ENCODE data around the gene SH3BP4.
"Not testable (repeated sequence)": the region's sequence is repeated elsewhere in the genome, so short reads cannot be mapped to it uniquely, and the experiment has no call there.

SH3BP4 gene

DNA sequence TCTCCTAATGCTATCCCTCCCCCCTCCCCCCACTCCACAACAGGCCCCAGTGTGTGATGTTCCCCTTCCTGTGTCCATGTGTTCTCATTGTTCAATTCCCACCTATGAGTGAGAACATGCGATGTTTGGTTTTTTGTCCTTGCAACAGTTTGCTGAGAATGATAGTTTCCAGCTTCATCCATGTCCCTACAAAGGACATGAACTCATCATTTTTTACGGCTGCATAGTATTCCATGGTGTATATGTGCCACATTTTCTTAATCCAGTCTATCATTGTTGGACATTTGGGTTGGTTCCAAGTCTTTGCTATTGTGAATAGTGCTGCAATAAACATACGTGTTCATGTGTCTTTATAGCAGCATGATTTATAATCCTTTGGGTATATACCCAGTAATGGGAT lies 105.8 kb downstream of the SH3BP4 start:
- DNase-seq, H3K36me3 Mint-ChIP-seq, CTCF ChIA-PET, H3K4me3 Mint-ChIP-seq, H3K4me1 Mint-ChIP-seq, H3K27me3 Mint-ChIP-seq, H3K9me3 Mint-ChIP-seq, H3K27ac Mint-ChIP-seq: not testable (repeated sequence)

- no peak for DNase-seq
- Mint-ChIP-seq H3K27ac (no peak overlapping the region), H3K9me3 (no peaks in the 10 kb centered on the region), H3K36me3 (no peaks in the 10 kb centered on the region), H3K4me3 (no peak overlapping the region), H3K27me3 (no peaks in the 10 kb centered on the region), H3K4me1 (no peaks in the 10 kb centered on the region)
- CTCF ChIA-PET, result no interaction called here
Measured at GRCh38 chr2:235059161-235059560, 107.3 kb downstream of the SH3BP4 start.

- Mint-ChIP-seq H3K27ac (no peak overlapping the region), H3K36me3 (no peaks in the 10 kb centered on the region), H3K9me3 (no peaks in the 10 kb centered on the region), H3K4me1 (no peaks in the 10 kb centered on the region), H3K27me3 (peaks cover 1% of the 10 kb centered on the region), H3K4me3 (no peak overlapping the region)
- CTCF ChIA-PET, result no interaction called here
- DNase-seq, result no peak
Measured at GRCh38 chr2:235061656-235062055, 109.8 kb downstream of the SH3BP4 start.

DNA sequence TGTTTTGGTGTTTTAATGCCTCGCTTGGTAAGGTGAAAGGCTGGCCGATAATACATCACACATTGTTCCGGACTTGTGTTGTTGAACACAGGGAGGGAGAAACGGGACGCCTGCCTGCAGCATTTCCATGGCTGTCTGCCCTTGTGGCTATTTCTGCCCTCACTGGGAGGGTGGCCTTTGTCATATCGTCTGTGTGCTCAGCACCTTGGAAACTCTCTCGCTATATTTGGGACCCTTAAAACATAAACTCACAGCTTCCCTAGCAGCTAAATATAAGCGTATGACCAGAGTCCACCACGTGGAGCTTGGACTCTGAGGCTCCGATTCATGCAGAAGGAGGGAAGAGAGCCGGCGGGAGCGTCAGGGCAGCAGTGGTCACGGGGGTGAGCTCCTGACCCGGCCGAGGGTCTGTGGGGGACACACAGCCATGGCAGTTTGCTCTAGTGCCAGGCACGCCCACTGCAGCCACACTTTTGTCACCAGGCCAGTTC lies 111.7 kb downstream of the SH3BP4 start:
- no peak for DNase-seq
- no peaks in the 10 kb centered on the region for H3K9me3 Mint-ChIP-seq
- H3K27me3 Mint-ChIP-seq, result peaks cover 3% of the 10 kb centered on the region
- H3K36me3 Mint-ChIP-seq, result no peaks in the 10 kb centered on the region
- H3K4me1 Mint-ChIP-seq, result no peaks in the 10 kb centered on the region
- no peak overlapping the region for H3K27ac Mint-ChIP-seq
- CTCF ChIA-PET, result no interaction called here
- no peak overlapping the region for H3K4me3 Mint-ChIP-seq

GRCh38 chr2:235064976-235065375 lies 113.2 kb downstream of the SH3BP4 start:
- CTCF ChIA-PET, result interaction anchor here (0.6 kb wide), 1 partner anchor 44 kb away, joined by 3 read pairs; no protein-coding TSS in a partner anchor
- no peaks in the 10 kb centered on the region for H3K9me3 Mint-ChIP-seq

GRCh38 chr2:235066490-235066889 lies 114.7 kb downstream of the SH3BP4 start:
- Mint-ChIP-seq H3K9me3 (no peaks in the 10 kb centered on the region), H3K4me3 (no peak overlapping the region), H3K36me3 (no peaks in the 10 kb centered on the region), H3K27ac (no peak overlapping the region), H3K4me1 (no peaks in the 10 kb centered on the region), H3K27me3 (peaks cover 7% of the 10 kb centered on the region)
- CTCF ChIA-PET, result no interaction called here
- no peak for DNase-seq

More at GRCh38 chr2:235064976-235065375, 113.2 kb downstream of the SH3BP4 start:
- Mint-ChIP-seq H3K27me3 (peaks cover 4% of the 10 kb centered on the region), H3K36me3 (no peaks in the 10 kb centered on the region), H3K4me3 (no peak overlapping the region), H3K4me1 (no peaks in the 10 kb centered on the region), H3K27ac (no peak overlapping the region)
- no peak for DNase-seq

DNA sequence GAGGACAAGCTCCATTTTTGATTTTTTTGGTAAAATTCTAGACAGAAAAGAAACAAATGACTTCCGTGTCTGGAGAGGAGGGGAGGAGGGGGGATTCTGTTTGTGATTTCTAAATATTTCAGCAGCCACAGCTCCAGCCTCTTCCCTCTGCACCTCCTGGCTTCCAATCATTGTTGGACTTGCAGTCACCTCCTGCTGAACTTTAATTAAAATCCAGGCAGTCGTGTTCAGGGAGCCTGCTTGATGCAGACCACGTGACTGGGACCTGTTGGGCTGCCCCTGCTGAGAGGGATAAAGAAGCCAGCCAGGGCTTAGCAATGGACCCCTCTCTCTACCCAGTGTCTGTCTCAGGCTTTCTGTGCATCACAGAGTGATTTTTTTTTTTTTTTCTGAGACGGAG lies 115.1 kb downstream of the SH3BP4 start:
- H3K4me1 Mint-ChIP-seq, result no peaks in the 10 kb centered on the region

DNA sequence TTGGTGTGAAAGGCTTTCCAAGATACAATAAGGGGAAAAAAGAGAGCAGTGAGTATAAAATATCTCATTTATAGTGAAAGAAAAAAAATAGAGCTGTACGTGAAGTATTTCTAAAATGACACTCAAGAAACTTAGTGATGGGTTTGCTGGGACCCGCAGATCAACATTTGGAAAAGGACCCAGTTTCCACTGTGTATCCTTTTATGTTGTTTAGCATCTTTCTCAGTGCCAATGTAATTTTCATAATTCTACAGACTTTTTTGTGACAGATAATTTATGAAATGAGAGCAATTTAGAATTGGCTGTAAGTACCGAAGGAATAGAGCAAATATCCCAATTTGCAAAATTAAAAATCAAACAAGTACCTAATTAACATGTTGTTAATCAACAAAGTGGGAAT lies 116.9 kb downstream of the SH3BP4 start:
- H3K27me3 Mint-ChIP-seq, result peaks cover 7% of the 10 kb centered on the region
- CTCF ChIA-PET, result no interaction called here

More for the DNA sequence above, 115.1 kb downstream of the SH3BP4 start:
- H3K27ac Mint-ChIP-seq, result no peak overlapping the region
- H3K4me3 Mint-ChIP-seq, result no peak overlapping the region
- H3K27me3 Mint-ChIP-seq, result peaks cover 7% of the 10 kb centered on the region
- no peak for DNase-seq
- H3K36me3 Mint-ChIP-seq, result no peaks in the 10 kb centered on the region
- H3K9me3 Mint-ChIP-seq, result no peaks in the 10 kb centered on the region
- CTCF ChIA-PET, result no interaction called here

DNA sequence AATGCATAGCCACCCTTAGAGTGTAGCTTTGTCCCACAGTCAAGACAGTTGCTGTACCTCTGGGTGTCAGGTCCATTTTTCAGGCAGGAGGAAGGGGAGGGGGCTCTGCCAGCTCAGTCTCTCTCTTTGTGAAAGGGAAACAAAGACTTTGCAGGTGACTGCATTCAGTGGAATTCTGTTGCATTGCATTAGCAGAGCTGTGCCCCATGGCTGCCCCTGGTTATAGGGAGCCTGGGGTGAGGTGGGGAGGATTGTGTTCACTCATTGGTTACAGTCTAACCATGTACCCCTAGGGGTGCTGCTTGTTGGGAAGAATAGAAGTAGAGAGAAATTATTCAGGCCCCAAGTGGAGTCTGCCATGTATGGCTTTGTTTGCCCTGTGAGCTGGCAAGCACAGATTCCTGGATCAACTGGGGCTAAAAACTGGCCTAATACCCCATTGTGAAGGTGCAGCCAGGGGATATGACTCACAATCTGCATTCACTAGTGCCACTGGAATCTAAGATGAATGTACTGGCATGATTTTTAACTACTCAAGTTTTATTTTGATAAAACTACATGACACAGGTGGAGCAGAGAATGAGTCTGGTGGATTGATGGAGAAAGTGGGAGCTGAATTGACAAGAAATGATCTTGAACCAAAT lies 118.4 kb downstream of the SH3BP4 start:
- Mint-ChIP-seq H3K4me1 (no peaks in the 10 kb centered on the region), H3K4me3 (no peak overlapping the region), H3K27ac (no peak overlapping the region), H3K9me3 (no peaks in the 10 kb centered on the region), H3K36me3 (no peaks in the 10 kb centered on the region), H3K27me3 (peaks cover 7% of the 10 kb centered on the region)
- CTCF ChIA-PET, result no interaction called here
- DNase-seq, result no peak

More for the DNA sequence above, 116.9 kb downstream of the SH3BP4 start:
- no peak for DNase-seq
- Mint-ChIP-seq H3K9me3 (no peaks in the 10 kb centered on the region), H3K36me3 (no peaks in the 10 kb centered on the region), H3K27ac (no peak overlapping the region), H3K4me3 (no peak overlapping the region), H3K4me1 (no peaks in the 10 kb centered on the region)

DNA sequence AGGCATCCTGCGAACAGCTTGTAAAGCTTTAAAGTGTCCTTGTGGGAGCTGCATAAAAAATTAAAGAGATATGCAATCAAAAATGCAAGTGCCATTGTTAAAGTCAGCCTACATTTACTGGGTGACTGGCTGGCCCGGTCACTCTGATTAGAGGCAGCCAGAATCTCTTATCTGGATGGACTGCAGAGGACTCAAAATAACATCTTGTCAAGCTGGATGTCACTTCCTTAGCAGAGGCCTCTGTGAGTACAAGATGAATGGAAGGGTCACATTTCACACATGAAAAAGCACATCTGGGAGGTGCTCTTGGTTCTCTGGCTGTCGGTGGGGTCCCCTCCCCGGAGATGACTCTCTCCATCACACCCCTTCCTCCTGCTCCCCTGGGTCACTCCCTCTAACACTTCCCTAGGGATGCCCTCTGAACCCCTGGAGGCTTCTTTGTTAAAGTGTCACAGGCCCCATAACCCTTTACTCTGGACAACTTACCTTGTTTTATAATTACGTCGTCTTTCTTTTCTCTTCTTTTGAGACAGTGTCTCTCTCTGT lies 122.1 kb downstream of the SH3BP4 start:
- Mint-ChIP-seq H3K4me3 (no peak overlapping the region), H3K27me3 (peaks cover 4% of the 10 kb centered on the region), H3K27ac (no peak overlapping the region), H3K9me3 (no peaks in the 10 kb centered on the region), H3K4me1 (no peaks in the 10 kb centered on the region), H3K36me3 (no peaks in the 10 kb centered on the region)
- CTCF ChIA-PET, result no interaction called here
- DNase-seq, result no peak

- Mint-ChIP-seq H3K27me3 (no peaks in the 10 kb centered on the region), H3K4me3 (no peak overlapping the region), H3K4me1 (no peaks in the 10 kb centered on the region), H3K36me3 (no peaks in the 10 kb centered on the region), H3K9me3 (no peaks in the 10 kb centered on the region), H3K27ac (no peak overlapping the region)
- CTCF ChIA-PET, result no interaction called here
- DNase-seq, result no peak
Measured at GRCh38 chr2:235077046-235077445, 125.2 kb downstream of the SH3BP4 start.

DNA sequence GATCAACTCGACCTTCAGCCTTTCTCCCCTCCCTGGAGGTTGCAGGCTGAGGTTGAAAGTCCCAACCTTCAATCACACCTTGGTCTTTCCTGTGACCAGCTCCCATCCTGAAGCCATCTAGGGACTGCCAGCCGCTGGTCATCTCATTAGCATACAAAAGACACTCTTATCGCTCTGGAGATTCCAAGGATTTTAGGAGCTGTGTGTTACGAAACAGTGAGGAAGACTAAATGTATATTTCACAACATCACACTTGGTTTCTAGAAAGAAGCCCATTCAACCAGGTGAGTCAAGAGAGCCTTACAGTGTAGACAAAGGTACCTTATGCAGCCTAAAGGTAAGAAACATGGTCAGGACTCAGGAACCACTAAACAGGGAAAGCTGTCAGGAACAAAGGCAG lies 126.4 kb downstream of the SH3BP4 start:
- Mint-ChIP-seq H3K36me3 (no peaks in the 10 kb centered on the region), H3K27ac (no peak overlapping the region), H3K9me3 (no peaks in the 10 kb centered on the region), H3K27me3 (no peaks in the 10 kb centered on the region), H3K4me3 (no peak overlapping the region), H3K4me1 (no peaks in the 10 kb centered on the region)
- CTCF ChIA-PET, result no interaction called here
- DNase-seq, result no peak

DNA sequence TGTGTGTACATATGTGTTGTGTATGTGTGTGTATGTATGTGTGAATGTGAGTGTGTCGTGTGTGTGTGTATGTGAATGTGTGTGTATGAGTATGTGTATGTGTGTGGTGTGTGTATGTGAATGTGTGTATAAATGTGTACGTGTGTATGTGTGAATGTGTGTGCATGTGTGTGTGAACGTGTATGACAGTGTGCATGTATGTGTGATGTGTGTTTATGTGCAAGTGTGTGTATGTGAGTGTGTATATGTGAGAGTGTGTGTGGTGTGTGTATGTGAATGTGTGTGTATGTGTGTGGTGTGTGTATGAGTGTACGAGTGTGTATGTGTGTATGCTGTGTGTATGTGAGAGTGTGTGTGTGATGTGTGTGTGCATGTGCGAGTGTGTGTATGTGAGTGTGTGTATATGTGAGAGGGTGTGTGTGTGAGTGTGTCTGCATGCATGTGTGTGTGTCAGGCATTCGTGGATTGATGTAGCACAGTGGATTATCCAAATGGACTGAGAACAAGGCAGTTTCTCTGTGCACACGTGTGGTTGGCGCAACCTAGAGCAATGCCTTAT lies 127.2 kb downstream of the SH3BP4 start:
- no peak overlapping the region for H3K27ac Mint-ChIP-seq
- H3K4me3 Mint-ChIP-seq, result no peak overlapping the region
- no peaks in the 10 kb centered on the region for H3K27me3 Mint-ChIP-seq
- H3K9me3 Mint-ChIP-seq, result no peaks in the 10 kb centered on the region
- no peaks in the 10 kb centered on the region for H3K36me3 Mint-ChIP-seq
- CTCF ChIA-PET, result no interaction called here
- no peaks in the 10 kb centered on the region for H3K4me1 Mint-ChIP-seq
- DNase-seq, result no peak

- CTCF ChIA-PET, result no interaction called here
- H3K4me3 Mint-ChIP-seq, result no peak overlapping the region
- H3K27me3 Mint-ChIP-seq, result no peaks in the 10 kb centered on the region
- H3K36me3 Mint-ChIP-seq, result no peaks in the 10 kb centered on the region
- no peaks in the 10 kb centered on the region for H3K4me1 Mint-ChIP-seq
- H3K9me3 Mint-ChIP-seq, result no peaks in the 10 kb centered on the region
- H3K27ac Mint-ChIP-seq, result no peak overlapping the region
- DNase-seq, result no peak
Measured at GRCh38 chr2:235080101-235080500, 128.3 kb downstream of the SH3BP4 start.

GRCh38 chr2:235082578-235083338 lies 130.9 kb downstream of the SH3BP4 start:
- H3K36me3 Mint-ChIP-seq, result no peaks in the 10 kb centered on the region
- peaks cover 6% of the 10 kb centered on the region for H3K27me3 Mint-ChIP-seq
- DNase-seq, result no peak
- no peaks in the 10 kb centered on the region for H3K4me1 Mint-ChIP-seq
- H3K27ac Mint-ChIP-seq, result no peak overlapping the region
- no peak overlapping the region for H3K4me3 Mint-ChIP-seq
- H3K9me3 Mint-ChIP-seq, result no peaks in the 10 kb centered on the region
- CTCF ChIA-PET, result no interaction called here

Data from activated naive CD4-positive, alpha-beta T cell treated with anti-CD3 and anti-CD28 coated beads, Interleukin-2, amount 10 ng/mL, durations not matched to agents 7 days and 5 days (primary cell).